SU-DHL-6 (cell line): ENCODE measurements around the gene MSH4.

Experiments
- H2AFZ ChIP-seq: fragments of 200-600 bp; sonication (generic); 2 replicates; pipeline ENCODE4 v1.6.1; 2014; ENCODE audit warnings: low read depth, mild to moderate bottlenecking, moderate library complexity, mixed read lengths, antibody characterized with exemption, low read length; ENCODE audit not compliant: severe bottlenecking
- H3F3A ChIP-seq: fragments of 200-600 bp; shearing (Covaris generic); 2 replicates; pipeline ENCODE4 v1.6.0; 2016; ENCODE audit warnings: antibody characterized with exemption, mild to moderate bottlenecking; ENCODE audit not compliant: insufficient read depth
- H3K27ac ChIP-seq: fragments of 200-600 bp; sonication (generic); 2 replicates; pipeline ENCODE4 v1.5.1; 2016; ENCODE audit warnings: low read depth, mild to moderate bottlenecking, low read length, moderate library complexity, mixed read lengths
- H3K27me3 ChIP-seq: fragments of 200-600 bp; sonication (generic), shearing (Covaris generic); 2 replicates; pipeline ENCODE4 v1.6.0; 2014; ENCODE audit warnings: mild to moderate bottlenecking, low read length
- H3K36me3 ChIP-seq: fragments of 200-600 bp; sonication (generic); 2 replicates; pipeline ENCODE4 v1.6.1; 2014; ENCODE audit warnings: mild to moderate bottlenecking, low read length, mixed read lengths
- H3K4me2 ChIP-seq: fragments of 300-600, 200-600 bp; shearing (Covaris generic), sonication (generic); 2 replicates; pipeline ENCODE4 v1.6.0; 2014; ENCODE audit warnings: low read length, low read depth, mild to moderate bottlenecking; ENCODE audit not compliant: poor library complexity, severe bottlenecking
- H3K4me3 ChIP-seq: fragments of 200-600 bp; sonication (generic); 2 replicates; pipeline ENCODE4 v1.5.1; 2014; ENCODE audit warnings: antibody characterized with exemption, low read length, mild to moderate bottlenecking, mixed read lengths; ENCODE audit not compliant: insufficient read depth, poor library complexity, severe bottlenecking
- H3K79me2 ChIP-seq: fragments of 200-600 bp; sonication (generic); 2 replicates; pipeline ENCODE4 v1.6.1; 2014; ENCODE audit warnings: mild to moderate bottlenecking, low read length, moderate library complexity; ENCODE audit not compliant: insufficient read depth
- H3K9ac ChIP-seq: fragments of 200-600 bp; sonication (generic); 2 replicates; pipeline ENCODE4 v1.7.0; 2014; ENCODE audit warnings: mild to moderate bottlenecking, low read length
- H3K9me2 ChIP-seq: fragments of 200-600 bp; sonication (generic); replicated peaks from 2 replicates; pipeline ENCODE4 v1.6.1; 2014; ENCODE audit warnings: low read length; ENCODE audit not compliant: insufficient read depth
- H3K9me3 ChIP-seq: fragments of 200-600 bp; sonication (generic); 2 replicates; pipeline ENCODE4 v1.6.1; 2014; ENCODE audit warnings: low read length, mixed read lengths; ENCODE audit not compliant: insufficient read depth
- H4K20me1 ChIP-seq: fragments of 200-600 bp; sonication (generic); 2 replicates; pipeline ENCODE4 v1.6.1; 2014; ENCODE audit warnings: low read depth, mild to moderate bottlenecking, antibody characterized with exemption, low read length, moderate library complexity, mixed read lengths
- CTCF ChIP-seq: fragments of 200-600 bp; sonication (generic); IDR thresholded peaks from one replicate; pipeline ENCODE4 v1.5.1; 2017; ENCODE audit warnings: antibody characterized with exemption, mild to moderate bottlenecking, low read length, moderate library complexity; ENCODE audit not compliant: insufficient read depth, poor library complexity, severe bottlenecking
- EZH2phosphoT487 ChIP-seq: fragments of 200-600 bp; sonication (generic), shearing (Covaris generic); conservative IDR thresholded peaks from 2 replicates; pipeline ENCODE4 v1.6.1; 2018; ENCODE audit warnings: mild to moderate bottlenecking, antibody characterized with exemption, low read length, moderate library complexity, mixed read lengths

The MSH4 gene

DNA sequence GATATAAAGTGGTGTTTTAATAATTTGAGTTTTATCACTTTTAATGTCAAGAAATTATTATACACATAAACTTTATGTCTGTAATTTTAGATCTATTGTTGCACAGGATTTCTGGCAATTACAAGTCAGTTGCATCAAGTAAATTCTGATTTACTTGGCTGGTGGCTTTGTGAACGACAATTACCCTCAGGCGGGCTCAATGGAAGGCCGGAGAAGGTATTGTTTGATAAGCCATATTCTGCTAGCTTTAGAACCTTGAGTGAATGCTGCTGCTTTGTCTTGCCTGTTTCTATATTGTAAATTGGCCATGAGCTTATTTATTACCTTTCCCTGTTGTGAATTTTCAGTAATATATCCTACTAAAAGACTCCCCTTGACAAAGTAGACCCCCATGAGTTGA is 4.6 kb upstream of the MSH4 start:
- peaks cover 72% of the 10 kb centered on the region for H4K20me1 ChIP-seq
- TF ChIP-seq CTCF, result no peak
- TF ChIP-seq EZH2phosphoT487, result no peak
- no peaks in the 10 kb centered on the region for H3K27me3 ChIP-seq
- no peaks in the 10 kb centered on the region for H3K9me2 ChIP-seq
- peaks cover 99% of the 10 kb centered on the region for H3F3A ChIP-seq
- H3K9me3 ChIP-seq, result no peaks in the 10 kb centered on the region
- H2AFZ ChIP-seq, result no peak overlapping the region
- H3K4me3 ChIP-seq, result no peak overlapping the region
- H3K9ac ChIP-seq, result no peak overlapping the region
- H3K4me2 ChIP-seq, result no peak overlapping the region
- no peak overlapping the region for H3K27ac ChIP-seq
- H3K79me2 ChIP-seq, result peaks cover 58% of the 10 kb centered on the region
- peaks cover 86% of the 10 kb centered on the region for H3K36me3 ChIP-seq

GRCh38 chr1:75794382-75794781 is 2.3 kb upstream of the MSH4 start:
- Histone ChIP-seq H3K4me3 (no peak overlapping the region), H3K9ac (no peak overlapping the region), H3K9me2 (no peaks in the 10 kb centered on the region), H3K79me2 (peaks cover 35% of the 10 kb centered on the region), H3K9me3 (no peaks in the 10 kb centered on the region), H3K27me3 (no peaks in the 10 kb centered on the region), H3K27ac (no peak overlapping the region), H3F3A (peaks cover 99% of the 10 kb centered on the region), H4K20me1 (peaks cover 49% of the 10 kb centered on the region), H2AFZ (no peak overlapping the region), H3K4me2 (no peak overlapping the region), H3K36me3 (peaks cover 64% of the 10 kb centered on the region)
- TF ChIP-seq CTCF (no peak), EZH2phosphoT487 (no peak)

DNA sequence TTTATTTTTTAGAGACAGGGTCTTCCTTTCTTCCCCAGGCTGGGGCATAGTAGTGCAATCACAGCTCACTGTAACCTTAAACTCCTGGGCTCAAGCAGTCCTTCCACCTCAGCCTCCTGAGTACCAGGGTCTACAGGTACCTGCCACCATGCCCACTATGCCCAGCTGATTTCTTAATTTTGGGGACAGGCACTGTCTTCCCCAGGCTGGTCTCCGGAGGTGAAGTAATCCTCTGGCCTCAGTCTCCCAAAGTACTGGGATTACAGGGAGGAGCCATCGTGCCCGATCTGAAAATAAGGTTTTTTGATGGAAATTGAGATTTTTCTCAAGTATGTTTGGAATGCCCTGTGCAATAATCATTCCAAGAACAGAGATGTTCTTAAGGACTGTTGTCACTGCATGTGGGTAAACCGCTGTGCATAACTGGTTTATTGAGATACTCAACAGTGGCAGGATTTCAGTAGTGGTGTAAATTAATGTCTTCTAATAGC is 934 bp upstream of the MSH4 start:
- Histone ChIP-seq H3F3A (peaks cover 99% of the 10 kb centered on the region), H3K27ac (no peak overlapping the region), H4K20me1 (peaks cover 36% of the 10 kb centered on the region), H3K27me3 (no peaks in the 10 kb centered on the region), H3K36me3 (peaks cover 51% of the 10 kb centered on the region), H3K4me3 (no peak overlapping the region), H3K9me3 (no peaks in the 10 kb centered on the region), H3K4me2 (no peak overlapping the region), H3K9me2 (no peaks in the 10 kb centered on the region), H3K79me2 (peaks cover 21% of the 10 kb centered on the region), H3K9ac (no peak overlapping the region), H2AFZ (no peak overlapping the region)
- no peak for TF ChIP-seq EZH2phosphoT487
- no peak for TF ChIP-seq CTCF

DNA sequence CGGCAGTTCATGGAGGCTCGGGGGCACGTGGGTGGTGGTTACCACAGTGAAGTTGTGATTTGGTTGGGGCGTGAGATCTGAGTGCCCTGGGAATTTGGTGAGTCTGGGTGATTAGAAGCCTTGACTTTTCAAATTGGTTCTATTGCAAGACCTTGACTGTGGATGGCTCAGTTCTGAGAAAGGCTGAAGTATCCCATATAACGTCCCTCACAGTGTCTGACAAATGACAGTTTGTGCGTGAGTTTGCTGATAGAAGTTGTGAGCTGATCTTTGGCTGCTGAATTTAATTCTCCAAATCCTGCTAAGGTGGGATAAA is 549 bp downstream of the MSH4 start:
- Histone ChIP-seq H3K9ac (no peak overlapping the region), H3K79me2 (peaks cover 7% of the 10 kb centered on the region; the same call in 1 of the 2 replicates), H3K4me3 (no peak overlapping the region), H3K9me2 (no peaks in the 10 kb centered on the region), H3F3A (peaks cover 87% of the 10 kb centered on the region), H3K36me3 (peaks cover 36% of the 10 kb centered on the region), H3K27me3 (no peaks in the 10 kb centered on the region), H3K9me3 (no peaks in the 10 kb centered on the region), H2AFZ (no peak overlapping the region), H3K4me2 (no peak overlapping the region), H4K20me1 (peaks cover 21% of the 10 kb centered on the region), H3K27ac (no peak overlapping the region)
- TF ChIP-seq EZH2phosphoT487 (no peak), CTCF (no peak)
